Fibroblast of skin of right biceps (primary cell): ENCODE results near the gene CRABP2.

Source experiments
- DNase-seq: peaks from one replicate; pipeline ENCODE4 v3.0.0-alpha.2; 2013

The CRABP2 gene

GRCh38 chr1:156667968-156668709 is 37.2 kb downstream of the CRABP2 start:
- no peak for DNase-seq

- DNase-seq = peak; percentile 38
These were observed 37.8 kb downstream of the CRABP2 start for GRCh38 chr1:156667610-156667967.

GRCh38 chr1:156666862-156667609 is 38.3 kb downstream of the CRABP2 start:
- DNase-seq = peak; percentile 30

- DNase-seq = no peak
These were observed 39.8 kb downstream of the CRABP2 start for GRCh38 chr1:156665539-156665938.

- DNase-seq = peak; percentile 12
These were observed 40.5 kb downstream of the CRABP2 start for GRCh38 chr1:156664767-156665411.

GRCh38 chr1:156664046-156664766 is 41.2 kb downstream of the CRABP2 start:
- peak; percentile 51 for DNase-seq

GRCh38 chr1:156663178-156663577 is 42.2 kb downstream of the CRABP2 start:
- peak; percentile 64 for DNase-seq

- no peak for DNase-seq
These were observed 42.7 kb downstream of the CRABP2 start for GRCh38 chr1:156662800-156663055.

- DNase-seq = peak; percentile 35
These were observed 43.2 kb downstream of the CRABP2 start for GRCh38 chr1:156662005-156662799.

GRCh38 chr1:156660752-156661112 is 44.7 kb downstream of the CRABP2 start:
- DNase-seq = no peak

GRCh38 chr1:156659988-156660751 is 45.2 kb downstream of the CRABP2 start:
- peak; percentile 95 for DNase-seq

- DNase-seq = no peak
These were observed 45.8 kb downstream of the CRABP2 start for GRCh38 chr1:156659661-156659987.

GRCh38 chr1:156658945-156659574 is 46.3 kb downstream of the CRABP2 start:
- DNase-seq = no peak

- no peak for DNase-seq
These were observed 46.9 kb downstream of the CRABP2 start for GRCh38 chr1:156658496-156658895.

GRCh38 chr1:156657741-156658319 is 47.6 kb downstream of the CRABP2 start:
- no peak for DNase-seq

- peak; percentile 46 for DNase-seq
These were observed 48.3 kb downstream of the CRABP2 start for GRCh38 chr1:156656806-156657740.

- no peak for DNase-seq
These were observed 49.4 kb downstream of the CRABP2 start for GRCh38 chr1:156655904-156656516.

GRCh38 chr1:156655151-156655903 is 50.1 kb downstream of the CRABP2 start:
- no peak for DNase-seq

GRCh38 chr1:156654700-156655099 is 50.7 kb downstream of the CRABP2 start:
- DNase-seq = peak; percentile 45
